ENCODE data around the gene GOLGA6L10. TPM values are rescaled to one million over a fixed set of nuclear protein-coding genes. Genes with fewer than 3 reads are reported as not detected.

GOLGA6L10 gene
- total RNA-seq, 4 donors from 2014 or later, result under 0.01 to 6.2 (median 1.5) TPM

GRCh38 chr15:82297546-82297945 lies 51.7 kb downstream of the GOLGA6L10 start:
- H3K27me3 ChIP-seq, result no peaks in the 10 kb centered on the region
- H3K36me3 ChIP-seq, result no peaks in the 10 kb centered on the region
- H3K27ac ChIP-seq, result no peak overlapping the region
- TF ChIP-seq, protein P1, sequence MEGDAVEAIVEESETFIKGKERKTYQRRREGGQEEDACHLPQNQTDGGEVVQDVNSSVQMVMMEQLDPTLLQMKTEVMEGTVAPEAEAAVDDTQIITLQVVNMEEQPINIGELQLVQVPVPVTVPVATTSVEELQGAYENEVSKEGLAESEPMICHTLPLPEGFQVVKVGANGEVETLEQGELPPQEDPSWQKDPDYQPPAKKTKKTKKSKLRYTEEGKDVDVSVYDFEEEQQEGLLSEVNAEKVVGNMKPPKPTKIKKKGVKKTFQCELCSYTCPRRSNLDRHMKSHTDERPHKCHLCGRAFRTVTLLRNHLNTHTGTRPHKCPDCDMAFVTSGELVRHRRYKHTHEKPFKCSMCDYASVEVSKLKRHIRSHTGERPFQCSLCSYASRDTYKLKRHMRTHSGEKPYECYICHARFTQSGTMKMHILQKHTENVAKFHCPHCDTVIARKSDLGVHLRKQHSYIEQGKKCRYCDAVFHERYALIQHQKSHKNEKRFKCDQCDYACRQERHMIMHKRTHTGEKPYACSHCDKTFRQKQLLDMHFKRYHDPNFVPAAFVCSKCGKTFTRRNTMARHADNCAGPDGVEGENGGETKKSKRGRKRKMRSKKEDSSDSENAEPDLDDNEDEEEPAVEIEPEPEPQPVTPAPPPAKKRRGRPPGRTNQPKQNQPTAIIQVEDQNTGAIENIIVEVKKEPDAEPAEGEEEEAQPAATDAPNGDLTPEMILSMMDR (IDR thresholded peaks at IDR 0.05), result no peak
- TF ChIP-seq POLR2A (IDR thresholded peaks at IDR 0.05), result no peak
- no peak for DNase-seq
- H3K4me1 ChIP-seq, result no peaks in the 10 kb centered on the region
- H3K9me3 ChIP-seq, result no peaks in the 10 kb centered on the region
- intact Hi-C loops (cut with DNase I; ENCODE audit: low total_unique reads), result no loop called here
- no peak overlapping the region for H3K4me3 ChIP-seq

DNA sequence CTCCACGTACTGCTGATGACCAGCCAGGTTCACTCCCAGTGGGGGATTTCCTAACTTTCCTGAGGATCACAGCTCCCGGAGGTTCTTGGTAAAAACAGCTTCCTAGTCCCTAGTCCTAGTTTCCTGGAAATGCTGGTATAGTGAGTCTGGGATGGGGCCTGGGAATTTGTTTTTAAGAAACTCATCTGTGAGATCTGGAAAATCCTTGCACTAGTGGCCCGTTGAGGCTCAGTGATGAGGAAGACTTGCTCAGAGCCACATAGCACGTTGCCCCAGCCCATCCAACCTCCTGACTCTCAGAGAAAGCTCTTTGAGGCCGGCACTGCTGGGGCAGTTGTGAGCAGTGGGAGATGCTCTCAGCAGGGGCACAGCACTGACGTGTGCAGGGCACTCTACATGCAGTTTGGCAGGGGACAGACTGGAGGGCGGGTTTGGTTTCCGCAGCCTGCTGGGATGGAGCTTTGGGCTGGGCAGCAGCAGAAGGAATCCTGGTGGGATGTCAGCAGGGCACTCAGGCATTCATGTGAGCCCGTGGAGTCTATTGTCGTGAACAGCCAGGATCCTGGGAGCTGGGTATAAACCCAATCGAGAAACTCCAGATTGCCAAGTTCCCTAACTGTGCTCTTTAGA lies 55.1 kb downstream of the GOLGA6L10 start:
- TF ChIP-seq, protein P1 (IDR thresholded peaks at IDR 0.05), result no peak
- no peak for TF ChIP-seq POLR2A (IDR thresholded peaks at IDR 0.05)
- H3K4me1 ChIP-seq, result no peaks in the 10 kb centered on the region
- no peaks in the 10 kb centered on the region for H3K27me3 ChIP-seq
- H3K27ac ChIP-seq, result no peak overlapping the region
- no peaks in the 10 kb centered on the region for H3K9me3 ChIP-seq
- no peaks in the 10 kb centered on the region for H3K36me3 ChIP-seq
- intact Hi-C loops (cut with DNase I; ENCODE audit: low total_unique reads), result no loop called here
- no peak for DNase-seq
- H3K4me3 ChIP-seq, result no peak overlapping the region

DNA sequence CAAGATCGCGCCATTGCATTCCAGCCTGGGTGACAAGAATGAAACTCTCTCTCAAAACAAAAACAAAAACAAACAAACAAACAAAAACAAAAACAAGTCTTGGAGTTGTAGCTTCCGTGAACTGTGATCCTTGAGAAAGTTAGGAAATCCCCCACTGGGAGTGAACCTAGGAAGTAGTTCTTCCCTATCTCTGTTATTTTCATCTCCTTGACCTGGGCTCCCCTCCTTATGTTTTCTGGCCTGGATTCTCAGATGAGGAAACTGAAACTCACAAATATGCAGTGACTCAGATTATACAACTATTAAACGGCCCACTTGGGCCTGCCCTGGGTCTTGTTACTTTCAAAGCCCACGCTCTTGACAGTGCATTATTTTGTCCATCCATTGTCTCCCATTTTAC lies 57.0 kb downstream of the GOLGA6L10 start:
- DNase-seq, result no peak
- Histone ChIP-seq H3K27ac (no peak overlapping the region), H3K4me1 (no peaks in the 10 kb centered on the region), H3K4me3 (no peak overlapping the region), H3K36me3 (no peaks in the 10 kb centered on the region), H3K9me3 (no peaks in the 10 kb centered on the region), H3K27me3 (no peaks in the 10 kb centered on the region)
- intact Hi-C loops (cut with DNase I; ENCODE audit: low total_unique reads), result no loop called here
- TF ChIP-seq, protein P1 (IDR thresholded peaks at IDR 0.05), result no peak
- TF ChIP-seq POLR2A (IDR thresholded peaks at IDR 0.05), result no peak

Other genes with a start within 250 kb of the GOLGA6L10 start
- 10 to 100 TPM in 3 of 4 donors, 1 to 10 TPM in 1; 2.8 to 28.3 (median 16.0) TPM for gene EFL1, start 86.7 kb downstream of the GOLGA6L10 start, total RNA-seq
- gene SAXO2, start 86.7 kb downstream of the GOLGA6L10 start, total RNA-seq, result 10 to 100 TPM in 2 of 4 donors, under 1 TPM in 2; 0.26 to 10.4 (median 5.2) TPM
- 1 to 10 TPM; 2.6 to 6.6 (median 4.3) TPM for gene GOLGA6L9, start 80.3 kb upstream of the GOLGA6L10 start, total RNA-seq
- 1,000 to 10,000 TPM in 3 of 4 donors, 100 to 1,000 TPM in 1; 754 to 4,808 (median 3,201) TPM for gene RPS17, start 191.0 kb upstream of the GOLGA6L10 start, total RNA-seq

All from uterus (tissue), 4 donors.